GM18502 (cell line): Measurements from ENCODE around the gene UBE2N.
A peak's percentile ranks its signal among the peaks of the same experiment; 100 is the strongest.

Experiments used
- ATAC-seq: cut with Tn5 transposase; IDR thresholded peaks from one replicate; pipeline ENCODE4 v1.9.1; 2021; ENCODE audit warnings: mild to moderate bottlenecking; ENCODE audit not compliant: unreplicated experiment, poor library complexity

Gene UBE2N

DNA sequence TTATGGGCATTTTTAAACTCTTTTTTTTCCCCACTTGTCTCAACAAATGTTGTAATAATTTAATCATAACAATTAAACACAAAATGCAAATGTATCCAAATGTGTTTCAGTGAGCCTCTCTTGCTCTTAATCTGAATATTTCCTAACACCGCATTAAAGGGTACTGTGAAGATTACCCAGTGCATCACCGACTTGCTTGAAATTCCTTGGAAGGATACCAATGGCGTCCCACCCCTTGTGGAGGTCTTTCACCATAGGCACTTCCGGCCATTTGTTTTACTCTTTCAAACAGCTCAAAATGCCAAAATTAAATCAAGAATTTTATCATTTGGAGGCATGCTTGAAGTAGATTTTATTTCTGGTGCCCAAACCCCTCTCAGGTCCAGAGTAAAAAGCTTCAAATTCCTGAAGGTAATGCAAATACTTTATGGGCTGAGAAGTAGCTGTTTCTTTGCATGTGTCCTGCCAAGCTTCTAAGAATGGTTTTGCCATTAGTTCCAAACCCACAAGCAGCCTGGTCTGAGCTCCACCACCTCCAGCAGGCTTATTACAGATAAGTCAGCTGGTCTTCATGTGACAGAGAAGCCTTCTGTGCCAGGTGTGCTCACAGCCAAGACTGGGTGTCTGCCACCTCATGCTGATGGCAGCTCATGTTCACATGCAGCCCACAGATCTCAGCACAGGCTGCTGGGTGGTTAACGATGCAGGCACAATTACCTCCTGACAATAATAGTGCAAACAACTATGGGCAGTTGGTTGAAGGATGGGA, 80.4 kb downstream of the UBE2N start:
- ATAC-seq = no peak

DNA sequence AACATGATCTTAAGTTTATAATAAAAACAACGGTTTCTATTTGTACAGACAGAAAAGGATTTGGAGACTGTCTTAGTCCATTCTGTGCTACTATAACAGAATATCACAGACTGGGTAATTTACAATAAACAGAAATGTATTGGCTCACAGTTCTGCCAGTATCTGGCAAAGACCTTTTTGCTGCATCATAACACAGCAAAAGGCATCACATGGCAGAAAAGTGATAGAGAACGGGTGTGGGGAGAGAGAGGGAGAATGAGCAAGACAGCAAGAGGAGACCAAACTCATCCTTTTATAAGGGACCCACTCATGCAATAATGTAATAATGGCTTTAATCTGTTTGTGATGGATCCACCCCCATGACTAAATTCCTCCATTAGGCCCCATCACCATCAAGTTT, 81.1 kb downstream of the UBE2N start:
- ATAC-seq = no peak

DNA sequence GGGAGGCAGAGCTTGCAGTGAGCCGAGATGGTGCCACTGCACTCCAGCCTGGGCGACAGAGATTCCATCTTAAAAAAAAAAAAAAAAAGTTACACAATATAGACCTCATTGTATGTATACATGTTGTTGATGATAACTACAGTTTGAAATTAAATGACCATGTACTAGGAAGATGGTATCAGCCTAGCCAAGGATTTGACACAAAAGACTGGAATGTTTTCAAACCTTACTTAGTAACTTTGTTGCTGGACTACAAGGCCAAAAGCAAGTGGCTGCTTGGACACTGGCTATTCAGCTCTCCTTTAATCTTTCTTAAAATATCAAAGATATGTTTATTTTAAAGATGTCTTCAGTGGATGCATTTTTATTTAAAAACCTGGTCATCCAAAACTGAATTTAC, 82.9 kb downstream of the UBE2N start:
- ATAC-seq = no peak

DNA sequence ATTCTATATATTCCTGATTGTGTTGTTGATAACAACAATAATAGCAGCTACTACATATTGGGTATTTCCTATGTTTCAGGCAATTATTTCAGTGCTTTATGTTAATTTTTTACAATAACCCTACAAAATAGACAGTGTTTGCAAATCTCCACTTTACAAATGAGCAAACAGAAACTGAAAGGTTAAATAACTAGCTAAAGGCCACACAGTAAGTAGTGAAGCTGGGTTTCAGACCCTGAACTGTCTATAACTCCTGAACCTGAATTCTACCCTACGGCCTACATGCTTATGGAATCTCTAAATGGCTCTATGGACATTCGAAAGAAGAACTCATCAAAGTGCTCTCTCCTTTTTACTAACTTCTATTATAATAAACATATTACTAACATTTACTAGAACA, 83.7 kb downstream of the UBE2N start:
- peak; percentile 71 for ATAC-seq

DNA sequence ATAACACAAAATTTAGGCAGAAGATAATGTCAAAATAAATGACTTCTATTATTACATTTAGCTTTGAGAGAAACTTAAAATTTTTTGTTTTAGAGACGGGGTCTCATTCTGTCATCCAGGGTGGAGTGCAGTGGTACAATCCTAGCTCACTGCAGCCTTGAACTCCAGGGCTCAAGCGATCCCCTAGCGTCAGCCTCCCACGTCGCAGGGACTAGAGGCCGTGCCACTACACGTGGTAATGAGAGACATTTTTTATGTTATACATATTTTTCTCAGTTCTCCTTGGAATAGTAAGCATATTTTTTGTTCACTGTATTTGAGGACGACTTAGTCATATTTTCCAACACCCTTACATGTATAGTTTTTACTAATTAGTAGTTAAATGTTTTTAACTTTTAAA, 85.5 kb downstream of the UBE2N start:
- no peak for ATAC-seq
